ENCODE data around the gene PITPNC1. TPM values are rescaled to one million over a fixed set of nuclear protein-coding genes. Genes with fewer than 3 reads are reported as not detected.

The PITPNC1 gene
- total and polyA plus RNA-seq, 2 donors (not counting 3 experiments of a cell fraction or from before 2014, with no cell fraction given), result 2.4 to 9.6 TPM

DNA sequence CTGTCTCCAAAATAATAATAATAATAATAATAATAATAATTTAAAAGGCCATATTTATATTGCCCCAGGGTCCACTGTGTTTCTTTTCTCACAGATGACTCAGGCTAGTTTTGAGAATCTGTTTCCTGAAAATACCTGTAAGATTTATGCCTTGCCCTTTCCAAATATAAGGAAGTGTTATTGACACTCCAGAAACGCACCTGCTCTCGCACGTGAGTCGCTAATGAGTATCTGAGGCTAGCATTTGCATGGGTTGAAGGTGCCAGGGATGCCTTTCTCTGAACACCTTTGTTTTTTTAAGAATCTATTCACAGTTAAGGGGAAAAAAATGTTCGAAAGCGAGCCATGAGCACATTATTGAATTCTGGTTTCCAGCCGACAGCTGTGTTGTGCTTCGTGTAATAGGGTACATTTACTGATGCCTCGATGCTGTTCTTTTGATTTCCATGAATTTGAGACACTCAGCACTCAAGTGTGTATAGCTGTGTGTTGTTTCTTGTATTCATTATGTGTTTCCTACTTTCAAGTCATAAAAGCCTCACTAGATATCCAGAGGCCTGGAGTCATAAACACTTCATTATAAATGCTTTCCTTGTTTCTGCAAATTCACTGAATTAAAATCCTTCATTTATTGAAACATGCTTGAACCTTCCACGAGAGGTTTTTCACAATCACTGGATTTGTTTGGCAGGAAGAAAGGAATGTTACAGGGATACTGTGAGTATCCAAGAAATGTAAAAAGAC is 295.7 kb downstream of the PITPNC1 start:
- no peak for FAIRE-seq
- POLR2A ChIA-PET, result no interaction called here

GRCh38 chr17:67675481-67675880 is 298.4 kb downstream of the PITPNC1 start:
- dilution Hi-C loops (cut with MboI; ENCODE audit: extremely low pct_ligation_motif_present, low sequenced_read_pairs), result no loop called here
- no peaks in the 10 kb centered on the region for H3K27me3 ChIP-seq (ENCODE audit: control insufficient read depth in 2 of 2, insufficient read depth in 2 of 2, low read length in 2 of 2)
- H4K20me1 ChIP-seq (replicated peaks; ENCODE audit: control insufficient read depth, extremely low read depth, insufficient read depth, low read length), result no peaks in the 10 kb centered on the region
- no peaks in the 10 kb centered on the region for H3K4me1 ChIP-seq (ENCODE audit: control insufficient read depth, extremely low read depth, insufficient read depth, low read length)
- CTCF ChIA-PET, result no interaction called here
- no peaks in the 10 kb centered on the region for H3K79me2 ChIP-seq (ENCODE audit: control insufficient read depth, insufficient read depth, low read length)
- FAIRE-seq (no peak), DNase-seq (ENCODE audit: low read depth, low spot score) (no peak)
- no peaks in the 10 kb centered on the region for H3K9me1 ChIP-seq (replicated peaks; ENCODE audit: control insufficient read depth, extremely low read depth, insufficient read depth, low read length)
- POLR2A ChIA-PET, result no interaction called here
- no peak overlapping the region for H3K4me2 ChIP-seq (ENCODE audit: insufficient read depth, low read length)
- no peaks in the 10 kb centered on the region for H3K9me3 ChIP-seq (replicated peaks; ENCODE audit: control insufficient read depth, insufficient read depth, low read length)
- H3K9ac ChIP-seq (replicated peaks; ENCODE audit: extremely low read depth, insufficient read depth, low read length), result no peak overlapping the region
- no peaks in the 10 kb centered on the region for H3K36me3 ChIP-seq (ENCODE audit: control insufficient read depth in 2 of 2, extremely low read depth in 1 of 2, insufficient read depth in 2 of 2, low read length in 2 of 2)
- H2AFZ ChIP-seq (ENCODE audit: low read depth, low read length), result no peak overlapping the region
- no TSS peak for BruUV-seq (replicated peaks)
- H3K4me3 ChIP-seq (replicated peaks in 1 of 3; ENCODE audit: insufficient read depth in 1 of 3, low read depth in 1 of 3, low read length in 3 of 3), result no peak overlapping the region
- TF ChIP-seq EZH2 (IDR thresholded peaks at IDR 0.05; ENCODE audit: borderline replicate concordance, low read depth, low read length, severe bottlenecking) (no peak), JUN (IDR thresholded peaks at IDR 0.05; ENCODE audit: borderline replicate concordance, insufficient read depth, insufficient read length, low read depth) (no peak), POLR2AphosphoS5 (IDR thresholded peaks at IDR 0.05; ENCODE audit: insufficient read depth, low read depth, low read length) (no peak), MYC (IDR thresholded peaks at IDR 0.05; ENCODE audit: low read depth, low read length) (no peak), FOS (IDR thresholded peaks at IDR 0.05; ENCODE audit: borderline replicate concordance, insufficient read depth, low read length) (no peak), CTCF (IDR thresholded peaks at IDR 0.05; ENCODE audit: extremely low read depth in 1 of 2, insufficient read depth in 1 of 2, low read depth in 1 of 2, low read length in 2 of 2) (no peak), POLR2A (IDR thresholded peaks at IDR 0.05; ENCODE audit: low read depth, low read length) (no peak), GATA2 (IDR thresholded peaks at IDR 0.05; ENCODE audit: insufficient read depth, insufficient read length, low read depth, low read length) (no peak)
- TF ChIP-seq, protein P1, sequence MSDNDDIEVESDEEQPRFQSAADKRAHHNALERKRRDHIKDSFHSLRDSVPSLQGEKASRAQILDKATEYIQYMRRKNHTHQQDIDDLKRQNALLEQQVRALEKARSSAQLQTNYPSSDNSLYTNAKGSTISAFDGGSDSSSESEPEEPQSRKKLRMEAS (IDR thresholded peaks at IDR 0.05; ENCODE audit: insufficient read depth, insufficient read length), result no peak
- intact Hi-C loops (cut with micrococcal nuclease), result no loop called here
- no peak overlapping the region for H3K27ac ChIP-seq (ENCODE audit: insufficient read depth, low read depth, low read length)

More for the DNA sequence above, 295.7 kb downstream of the PITPNC1 start:
- Histone ChIP-seq H3K27ac (ENCODE audit: insufficient read depth, low read depth, low read length) (no peak overlapping the region), H4K20me1 (replicated peaks; ENCODE audit: control insufficient read depth, extremely low read depth, insufficient read depth, low read length) (no peaks in the 10 kb centered on the region), H3K9ac (replicated peaks; ENCODE audit: extremely low read depth, insufficient read depth, low read length) (no peak overlapping the region), H3K9me3 (replicated peaks; ENCODE audit: control insufficient read depth, insufficient read depth, low read length) (no peaks in the 10 kb centered on the region), H3K4me2 (ENCODE audit: insufficient read depth, low read length) (no peak overlapping the region), H3K79me2 (ENCODE audit: control insufficient read depth, insufficient read depth, low read length) (no peaks in the 10 kb centered on the region), H3K4me1 (ENCODE audit: control insufficient read depth, extremely low read depth, insufficient read depth, low read length) (no peaks in the 10 kb centered on the region), H3K9me1 (replicated peaks; ENCODE audit: control insufficient read depth, extremely low read depth, insufficient read depth, low read length) (no peaks in the 10 kb centered on the region), H3K27me3 (ENCODE audit: control insufficient read depth in 2 of 2, insufficient read depth in 2 of 2, low read length in 2 of 2) (no peaks in the 10 kb centered on the region), H2AFZ (ENCODE audit: low read depth, low read length) (no peak overlapping the region), H3K36me3 (ENCODE audit: control insufficient read depth in 2 of 2, extremely low read depth in 1 of 2, insufficient read depth in 2 of 2, low read length in 2 of 2) (no peaks in the 10 kb centered on the region), H3K4me3 (replicated peaks in 1 of 3; ENCODE audit: insufficient read depth in 1 of 3, low read depth in 1 of 3, low read length in 3 of 3) (no peak overlapping the region)
- no peak for DNase-seq (ENCODE audit: low read depth, low spot score)
- CTCF ChIA-PET, result interaction anchor here (0.7 kb wide), 1 partner anchor 27 kb away, joined by 3 read pairs; no protein-coding TSS in a partner anchor
- intact Hi-C loops (cut with micrococcal nuclease) (no loop called here), dilution Hi-C loops (cut with MboI; ENCODE audit: extremely low pct_ligation_motif_present, low sequenced_read_pairs) (no loop called here)
- BruUV-seq (replicated peaks), result no TSS peak
- no peak for TF ChIP-seq POLR2AphosphoS5 (IDR thresholded peaks at IDR 0.05; ENCODE audit: insufficient read depth, low read depth, low read length)

Data from endothelial cell of umbilical vein (primary cell).